Spinal cord (tissue), 10 donors: ENCODE measurements around the gene CPNE2. TPM values are rescaled to one million over a fixed set of nuclear protein-coding genes. Genes with fewer than 3 reads are reported as not detected.
"Not testable (repeated sequence)": the region's sequence is repeated elsewhere in the genome, so short reads cannot be mapped to it uniquely, and the experiment has no call there.

Experiments used
- DNase-seq, 6 donors: peaks; one replicate each; pipeline versions ENCODE4 v3.0.0 to v3.0.0-alpha.2; 2013 to 2015; ENCODE audit warnings: low spot score in 6 of 6, low read depth in 4 of 6
- H3K27ac ChIP-seq: one replicate; pipeline ENCODE4 v1.5.1; 2013; ENCODE audit warnings: low read depth, low read length, control low read depth
- H3K27me3 ChIP-seq: one replicate; pipeline ENCODE4 v1.6.1; 2013; ENCODE audit warnings: low read length; ENCODE audit not compliant: control insufficient read depth, insufficient read depth
- H3K36me3 ChIP-seq: one replicate; pipeline ENCODE4 v1.6.1; 2013; ENCODE audit warnings: low read length; ENCODE audit not compliant: control insufficient read depth, insufficient read depth
- H3K4me1 ChIP-seq: one replicate; pipeline ENCODE4 v1.6.1; 2013; ENCODE audit warnings: low read length; ENCODE audit not compliant: control insufficient read depth, insufficient read depth
- H3K4me3 ChIP-seq: one replicate; pipeline ENCODE4 v1.5.1; 2013; ENCODE audit warnings: low read depth, low read length, control low read depth
- H3K9me3 ChIP-seq: one replicate; pipeline ENCODE4 v1.6.1; 2013; ENCODE audit warnings: low read length; ENCODE audit not compliant: control insufficient read depth, insufficient read depth
- WGBS: methylation state at CpG from one replicate; pipeline ENCODE4 v1.1.5; 2013; ENCODE audit warnings: missing lambda C conversion rate; ENCODE audit not compliant: insufficient coverage; 5-methylcytosine and 5-hydroxymethylcytosine counted together
- polyA plus RNA-seq, 2 donors: library from polyadenylated mRNA; unstranded; fragments of 120-200 nt; gene quantifications; one replicate each; pipeline ENCODE4 v1.2.1, GENCODE V29; 2013; ENCODE audit not compliant: insufficient read length in 2 of 2
- total RNA-seq, 2 donors: library from RNA; depleted of rRNA in 1 of 2; stranded (reverse); fragments of 120-200 nt in 1 of 2; fragments of >200 nt in 1 of 2; gene quantifications; one replicate each; pipeline versions ENCODE4 v1.2.3 to v1.2.4, GENCODE V29; 2013 to 2014
- donor health status: healthy.

Gene CPNE2
- total and polyA plus RNA-seq, 4 donors, result 56.4 to 197 (median 121) TPM

- peaks cover 66% of the 10 kb centered on the region for H3K4me1 ChIP-seq
- WGBS, result 85% methylated on average over 5 of the region's 7 CpGs
- H3K4me3 ChIP-seq, result no peak overlapping the region
- DNase-seq, result no peak
- H3K27ac ChIP-seq, result no peak overlapping the region
- no peaks in the 10 kb centered on the region for H3K27me3 ChIP-seq
- peaks cover 18% of the 10 kb centered on the region for H3K36me3 ChIP-seq
- H3K9me3 ChIP-seq, result no peaks in the 10 kb centered on the region
These were observed 12.8 kb downstream of the CPNE2 start for GRCh38 chr16:57105184-57105583.

- DNase-seq, result no peak
- Histone ChIP-seq H3K4me1 (peaks cover 58% of the 10 kb centered on the region), H3K27ac (peak overlapping the region; percentile 40), H3K4me3 (no peak overlapping the region), H3K27me3 (no peaks in the 10 kb centered on the region), H3K36me3 (peaks cover 23% of the 10 kb centered on the region), H3K9me3 (no peaks in the 10 kb centered on the region)
- 78% methylated on average over 1 of the region's 2 CpGs for WGBS
These were observed 14.4 kb downstream of the CPNE2 start for GRCh38 chr16:57106767-57107166.

DNA sequence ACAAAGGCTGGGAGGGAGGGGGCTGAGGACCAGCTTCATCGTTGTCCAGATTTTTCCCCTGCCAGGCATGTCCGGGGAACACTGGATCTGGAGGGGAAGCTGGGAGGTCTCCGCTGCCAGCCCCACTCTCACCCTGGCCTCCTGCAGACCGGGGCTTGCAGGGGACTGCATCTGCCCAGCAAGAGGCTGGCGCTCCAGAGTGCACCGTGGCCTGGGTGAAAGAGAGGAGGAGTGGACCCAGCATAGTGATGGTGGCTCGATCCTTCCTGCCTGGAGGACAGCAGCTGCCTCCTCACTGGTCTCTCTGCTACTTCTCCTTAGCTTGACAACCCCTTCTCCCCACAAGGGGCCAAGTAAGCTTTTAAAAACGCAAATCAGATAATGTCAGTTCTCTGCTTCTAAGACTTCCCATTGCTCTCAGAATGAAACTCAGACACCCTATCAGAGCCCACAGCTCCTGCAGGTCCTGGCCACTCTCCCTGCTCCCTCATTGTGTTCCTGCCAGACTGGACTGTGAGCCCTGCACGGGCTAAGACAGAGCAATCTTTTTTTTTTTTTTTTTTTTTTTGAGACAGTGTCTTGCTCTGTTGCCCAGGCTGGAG, 15.0 kb downstream of the CPNE2 start:
- Histone ChIP-seq H3K27me3 (no peaks in the 10 kb centered on the region), H3K27ac (peak overlapping the region; percentile 71), H3K4me3 (no peak overlapping the region), H3K36me3 (peaks cover 28% of the 10 kb centered on the region), H3K9me3 (no peaks in the 10 kb centered on the region), H3K4me1 (peaks cover 58% of the 10 kb centered on the region)
- DNase-seq, result peak in 2 of 6 donors; percentile 20 to 57
- whole genome bisulfite sequencing, result 23% methylated on average over 8 of the region's 9 CpGs

DNA sequence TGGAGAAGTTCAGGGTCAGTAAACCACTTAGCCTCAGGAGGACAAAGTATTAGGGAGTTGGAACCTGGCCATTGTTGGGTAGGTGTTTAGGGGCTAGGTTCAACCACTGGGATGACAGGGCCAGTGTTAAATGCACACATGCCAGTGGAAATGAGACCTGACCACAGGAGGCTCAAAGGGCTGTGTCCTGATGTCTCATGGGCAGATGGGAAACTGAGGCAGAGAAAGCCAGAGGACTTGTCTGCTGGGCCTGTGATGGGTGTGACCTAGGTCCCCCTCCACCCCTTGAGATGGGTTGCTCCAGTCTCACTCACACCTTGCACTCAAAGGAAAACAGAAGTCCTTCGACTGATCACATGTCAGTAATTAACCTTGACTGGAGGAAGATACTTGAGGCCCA, 16.0 kb downstream of the CPNE2 start:
- no peak for DNase-seq
- no CpG with 5 or more reads among the region's 1 CpG for WGBS
- Histone ChIP-seq H3K9me3 (no peaks in the 10 kb centered on the region), H3K27me3 (no peaks in the 10 kb centered on the region), H3K4me1 (peaks cover 59% of the 10 kb centered on the region), H3K27ac (no peak overlapping the region), H3K4me3 (no peak overlapping the region), H3K36me3 (peaks cover 36% of the 10 kb centered on the region)

DNA sequence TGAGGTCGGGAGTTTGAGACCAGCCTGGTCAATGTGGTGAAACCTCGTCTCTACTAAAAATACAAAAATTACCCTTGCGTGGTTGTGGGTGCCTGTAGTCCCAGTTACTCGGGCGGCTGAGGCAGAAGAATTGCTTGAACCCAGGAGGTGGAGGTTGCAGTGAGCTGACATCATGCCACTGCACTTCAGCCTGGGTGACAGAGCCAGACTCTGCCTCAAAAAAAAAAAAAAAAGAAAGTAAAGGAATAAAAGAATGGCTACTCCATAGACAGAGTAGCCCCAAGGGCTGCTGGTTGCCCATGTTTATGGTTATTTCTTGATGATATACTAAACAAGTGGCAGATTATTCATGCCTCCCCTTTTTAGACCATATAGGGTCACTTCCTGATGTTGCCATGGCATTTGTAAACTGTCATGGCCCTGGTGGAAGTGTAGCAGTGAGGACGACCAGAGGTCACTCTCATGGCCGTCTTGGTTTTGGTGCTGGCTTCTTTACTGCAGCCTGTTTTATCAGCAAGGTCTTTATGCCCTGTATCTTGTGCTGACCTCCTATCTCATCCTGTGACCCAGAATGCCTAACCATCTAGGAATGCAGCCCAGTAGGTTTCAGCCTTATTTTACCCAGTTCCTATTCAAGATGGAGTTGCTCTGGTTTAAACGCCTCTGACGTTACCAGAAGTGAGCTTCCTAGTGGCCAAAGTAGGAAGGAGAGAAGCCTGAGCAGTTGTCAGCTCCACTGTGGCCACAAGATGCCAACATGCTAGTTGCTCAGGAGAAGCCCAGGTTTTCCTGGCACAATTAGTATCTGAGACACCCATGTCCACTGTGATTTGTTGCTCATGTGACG, 17.1 kb downstream of the CPNE2 start:
- DNase-seq, H3K4me3 ChIP-seq, H3K9me3 ChIP-seq, H3K27ac ChIP-seq, H3K27me3 ChIP-seq: not testable (repeated sequence)
- H3K36me3 ChIP-seq, result peaks cover 45% of the 10 kb centered on the region
- 81% methylated on average over 6 of the region's 10 CpGs for WGBS
- peaks cover 67% of the 10 kb centered on the region for H3K4me1 ChIP-seq

DNA sequence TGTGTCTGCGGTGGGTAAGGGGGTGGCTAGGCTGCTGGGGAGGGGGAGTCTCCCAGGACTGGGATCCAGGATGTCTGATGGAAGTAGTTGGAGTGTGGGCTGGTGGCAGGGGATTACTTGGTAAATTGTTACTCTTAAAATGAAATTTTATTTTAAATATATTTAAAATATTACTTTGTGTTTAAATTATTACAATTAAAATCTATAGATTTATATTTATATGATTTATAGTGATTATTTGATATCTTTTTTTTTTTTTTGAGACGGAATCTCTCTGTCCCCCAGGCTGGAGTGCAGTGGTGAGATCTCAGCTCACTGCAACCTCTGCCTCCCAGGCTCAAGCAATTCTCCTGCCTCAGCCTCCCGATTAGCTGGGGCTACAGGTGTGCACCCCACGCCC, 18.6 kb downstream of the CPNE2 start:
- DNase-seq, result no peak
- WGBS, result no CpG with 5 or more reads among the region's 4 CpGs
- H3K4me1 ChIP-seq, result peaks cover 69% of the 10 kb centered on the region
- no peak overlapping the region for H3K27ac ChIP-seq
- no peak overlapping the region for H3K4me3 ChIP-seq
- no peaks in the 10 kb centered on the region for H3K27me3 ChIP-seq
- H3K36me3 ChIP-seq, result peaks cover 43% of the 10 kb centered on the region
- H3K9me3 ChIP-seq, result no peaks in the 10 kb centered on the region

- no peak overlapping the region for H3K27ac ChIP-seq
- H3K4me3 ChIP-seq, result no peak overlapping the region
- H3K9me3 ChIP-seq, result no peaks in the 10 kb centered on the region
- no peaks in the 10 kb centered on the region for H3K27me3 ChIP-seq
- H3K4me1 ChIP-seq, result peaks cover 69% of the 10 kb centered on the region
- no CpG with 5 or more reads among the region's 2 CpGs for WGBS
- H3K36me3 ChIP-seq, result peaks cover 43% of the 10 kb centered on the region
- DNase-seq, result no peak
These were observed 19.0 kb downstream of the CPNE2 start for GRCh38 chr16:57111420-57111819.

DNA sequence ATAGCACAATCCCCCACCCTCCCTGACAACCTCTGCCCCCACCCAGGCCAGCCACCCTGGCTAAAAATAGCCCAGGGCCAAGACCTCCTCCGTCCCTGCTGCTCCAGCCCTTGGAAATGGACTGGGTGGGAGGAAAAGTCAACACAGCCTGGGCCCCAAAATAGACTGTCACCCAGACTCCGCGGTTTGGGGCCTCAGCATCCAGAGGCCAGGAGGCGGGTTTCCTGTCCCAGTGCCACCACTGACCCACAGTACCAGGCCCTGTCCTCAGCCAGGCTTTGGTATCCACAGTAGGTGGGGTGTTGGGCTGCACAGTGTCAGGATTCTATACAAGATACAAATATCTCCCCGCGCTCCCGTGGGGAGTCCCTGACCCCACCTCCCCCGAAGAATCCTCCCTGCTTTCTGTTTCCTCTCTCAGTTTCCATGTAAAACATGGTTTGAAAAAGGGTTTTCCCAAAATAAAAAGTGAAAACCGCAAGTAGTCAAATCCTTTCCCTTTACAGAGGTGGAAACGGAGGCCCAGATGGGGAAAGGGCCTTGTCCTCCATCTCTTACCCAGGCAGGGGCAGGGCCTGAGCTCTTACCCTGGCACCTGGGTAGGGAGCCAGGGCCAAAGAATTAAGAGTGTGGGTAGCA, 20.1 kb downstream of the CPNE2 start:
- DNase-seq, result no peak
- H3K27me3 ChIP-seq, result no peaks in the 10 kb centered on the region
- no peaks in the 10 kb centered on the region for H3K9me3 ChIP-seq
- peaks cover 51% of the 10 kb centered on the region for H3K36me3 ChIP-seq
- WGBS, result no CpG with 5 or more reads among the region's 10 CpGs
- H3K4me3 ChIP-seq, result no peak overlapping the region
- H3K27ac ChIP-seq, result peak overlapping the region; percentile 98
- peaks cover 69% of the 10 kb centered on the region for H3K4me1 ChIP-seq

- no peak overlapping the region for H3K4me3 ChIP-seq
- peaks cover 56% of the 10 kb centered on the region for H3K36me3 ChIP-seq
- WGBS, result 85% methylated on average over 14 of the region's 14 CpGs
- H3K27ac ChIP-seq, result peak overlapping the region; percentile 98
- H3K27me3 ChIP-seq, result no peaks in the 10 kb centered on the region
- H3K9me3 ChIP-seq, result no peaks in the 10 kb centered on the region
- DNase-seq, result no peak
- H3K4me1 ChIP-seq, result peaks cover 66% of the 10 kb centered on the region
These were observed 20.7 kb downstream of the CPNE2 start for GRCh38 chr16:57113042-57113453.
